ENCODE measurements around the gene OR10A2.
"Not testable (repeated sequence)": the region's sequence is repeated elsewhere in the genome, so short reads cannot be mapped to it uniquely, and the experiment has no call there.

OR10A2 gene

GRCh38 chr11:6887711-6888110 is 24.9 kb downstream of the OR10A2 start:
- DNase-seq, result not testable (repeated sequence)

- DNase-seq, result no peak
These were observed 26.0 kb downstream of the OR10A2 start for GRCh38 chr11:6888830-6889229.

- no peak for DNase-seq
These were observed 27.0 kb downstream of the OR10A2 start for GRCh38 chr11:6889835-6890234.

- DNase-seq, result no peak
These were observed 29.5 kb downstream of the OR10A2 start, which contains the start of gene OR2D2 for GRCh38 chr11:6892400-6892799. Gene OR2D2 (minus strand): TSS chr11:6892500. CDS start chr11:6892500, 0 bp downstream.

- no peak for DNase-seq
These were observed 31.2 kb downstream of the OR10A2 start for GRCh38 chr11:6894097-6894496.

GRCh38 chr11:6895010-6895409 is 32.2 kb downstream of the OR10A2 start:
- DNase-seq, result no peak

GRCh38 chr11:6898911-6899310 is 36.1 kb downstream of the OR10A2 start:
- DNase-seq, result no peak

GRCh38 chr11:6900327-6900999 is 37.6 kb downstream of the OR10A2 start:
- no peak for DNase-seq

- not testable (repeated sequence) for DNase-seq
These were observed 41.9 kb downstream of the OR10A2 start for GRCh38 chr11:6904804-6905203.

- no peak for DNase-seq
These were observed 48.5 kb downstream of the OR10A2 start for GRCh38 chr11:6911378-6911777.

GRCh38 chr11:6911948-6912347 is 49.1 kb downstream of the OR10A2 start:
- no peak for DNase-seq

- DNase-seq, result no peak
These were observed 56.8 kb downstream of the OR10A2 start for GRCh38 chr11:6919698-6920097.

GRCh38 chr11:6920702-6921101 is 57.8 kb downstream of the OR10A2 start, which contains the start of gene OR2D3:
Gene OR2D3 (plus strand): TSS chr11:6921002. CDS start chr11:6921002, 0 bp downstream.
- DNase-seq, result no peak

Data from amygdala (tissue), 56 donors.